COLO668 (cell line): ENCODE results near the gene CYP4A11.
"Not testable (repeated sequence)": the region's sequence is repeated elsewhere in the genome, so short reads cannot be mapped to it uniquely, and the experiment has no call there.

Experiments
- DNase-seq: peaks from one replicate; lab custom pipeline; 2025; ENCODE audit not compliant: unreplicated experiment; lab: John Stamatoyannopoulos, UW

CYP4A11 gene

GRCh38 chr1:46941135-46941694 is at the start of gene CYP4A11:
CYP4A11 (minus strand) TSS chr1:46941476; CDS start chr1:46941433, 43 bp downstream.
- DNase-seq: no peak

- DNase-seq: not testable (repeated sequence)
Observed at GRCh38 chr1:46990541-46990940, 49.3 kb upstream of the CYP4A11 start.

GRCh38 chr1:46983830-46984586 is 42.7 kb upstream of the CYP4A11 start:
- DNase-seq: no peak

DNA sequence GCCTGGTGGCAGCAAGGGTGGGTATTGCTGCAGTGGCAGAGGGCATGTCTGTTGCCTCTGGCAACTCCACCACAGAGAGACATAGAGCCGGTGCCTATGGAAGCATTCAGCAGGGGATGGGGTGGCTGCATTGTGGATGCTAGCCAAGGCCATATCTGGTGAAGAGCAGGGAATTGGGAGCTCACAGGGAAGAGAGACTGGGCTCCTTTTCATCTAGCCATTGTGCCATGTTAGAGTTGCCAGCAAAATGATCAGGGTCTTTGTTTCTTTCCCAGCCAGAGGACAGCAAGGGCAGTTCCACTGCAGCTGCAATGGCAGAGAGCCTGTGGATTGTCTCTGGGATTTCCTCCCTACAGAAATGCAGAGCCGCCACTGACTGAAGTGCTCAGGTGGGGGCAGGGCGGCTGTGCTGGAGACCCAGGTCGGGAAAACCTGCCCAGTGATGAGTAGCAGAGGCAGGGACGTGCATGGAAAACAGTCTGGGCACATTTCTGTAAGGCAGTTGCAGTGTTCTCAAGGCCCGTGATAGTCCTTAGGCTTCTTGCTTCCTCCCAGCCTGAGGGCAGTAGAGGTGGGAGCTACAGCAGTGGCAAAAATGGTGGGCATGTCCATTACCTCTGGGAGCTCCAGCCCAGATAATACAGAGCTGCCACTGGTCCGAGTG is 42.0 kb upstream of the CYP4A11 start:
- no peak for DNase-seq

DNA sequence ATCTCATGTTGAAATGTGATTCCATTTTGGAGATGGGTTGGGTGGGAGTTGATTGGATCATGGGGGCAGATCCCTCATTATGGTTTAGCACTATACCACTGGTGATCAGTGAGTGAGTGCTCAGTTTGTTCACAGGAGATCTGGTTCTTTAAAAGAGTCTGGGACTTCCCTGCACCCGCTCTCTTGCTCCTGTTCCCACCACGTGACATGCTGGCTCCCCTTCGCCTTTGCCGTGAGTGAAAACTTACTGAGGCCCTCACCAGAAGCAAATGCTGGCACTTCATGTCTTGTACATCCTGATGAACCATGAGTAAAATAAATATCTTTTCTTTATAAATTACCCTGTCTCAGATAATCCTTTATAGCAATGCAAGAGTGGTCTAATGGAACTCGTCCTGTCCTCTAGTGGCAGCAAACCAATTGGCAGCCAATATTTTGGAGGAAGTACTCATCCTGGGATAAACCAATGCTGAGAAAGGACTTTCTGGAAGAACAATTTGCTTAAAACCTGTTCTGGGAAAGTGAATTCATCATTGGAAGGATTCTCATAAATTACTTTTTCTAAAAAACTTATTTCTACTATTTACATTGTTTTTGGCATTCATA is 27.8 kb upstream of the CYP4A11 start:
- DNase-seq: no peak

GRCh38 chr1:46962272-46962671 is 21.0 kb upstream of the CYP4A11 start:
- not testable (repeated sequence) for DNase-seq

GRCh38 chr1:46961066-46961758 is 19.9 kb upstream of the CYP4A11 start:
- no peak for DNase-seq

GRCh38 chr1:46960250-46960649 is 19.0 kb upstream of the CYP4A11 start:
- DNase-seq: no peak

DNA sequence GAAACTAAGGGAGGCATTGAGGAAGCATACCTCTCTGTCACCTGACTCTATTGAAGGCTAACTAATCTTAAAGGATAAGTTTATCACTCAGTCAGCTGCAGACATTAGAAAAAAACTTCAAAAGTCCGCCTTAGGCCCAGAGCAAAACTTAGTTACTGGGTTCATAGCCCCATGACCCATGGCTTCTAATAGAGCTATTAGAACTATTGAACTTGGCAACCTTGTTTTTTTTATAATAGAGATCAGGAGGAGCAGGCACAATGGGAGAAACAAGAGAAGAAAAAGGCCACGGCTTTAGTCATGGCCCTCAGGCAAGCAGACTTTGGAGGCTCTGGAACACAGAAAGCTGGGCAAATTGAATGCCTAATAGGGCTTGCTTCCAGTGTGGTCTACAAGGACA is 13.8 kb upstream of the CYP4A11 start:
- DNase-seq: not testable (repeated sequence)

- not testable (repeated sequence) for DNase-seq
Observed at GRCh38 chr1:46953847-46954246, 12.6 kb upstream of the CYP4A11 start.

DNA sequence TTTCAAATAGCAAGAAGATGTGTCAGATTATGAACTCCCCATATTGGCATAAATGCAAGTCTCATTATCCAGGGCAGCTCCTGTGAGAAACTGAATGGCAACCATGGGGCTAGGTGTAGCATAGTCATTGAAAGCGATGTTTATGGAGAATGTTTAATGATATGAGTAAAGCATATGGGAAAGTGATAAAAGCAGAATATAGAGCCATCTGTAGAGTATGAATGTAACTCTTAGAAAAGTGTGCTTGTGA is 8.1 kb upstream of the CYP4A11 start:
- not testable (repeated sequence) for DNase-seq

DNA sequence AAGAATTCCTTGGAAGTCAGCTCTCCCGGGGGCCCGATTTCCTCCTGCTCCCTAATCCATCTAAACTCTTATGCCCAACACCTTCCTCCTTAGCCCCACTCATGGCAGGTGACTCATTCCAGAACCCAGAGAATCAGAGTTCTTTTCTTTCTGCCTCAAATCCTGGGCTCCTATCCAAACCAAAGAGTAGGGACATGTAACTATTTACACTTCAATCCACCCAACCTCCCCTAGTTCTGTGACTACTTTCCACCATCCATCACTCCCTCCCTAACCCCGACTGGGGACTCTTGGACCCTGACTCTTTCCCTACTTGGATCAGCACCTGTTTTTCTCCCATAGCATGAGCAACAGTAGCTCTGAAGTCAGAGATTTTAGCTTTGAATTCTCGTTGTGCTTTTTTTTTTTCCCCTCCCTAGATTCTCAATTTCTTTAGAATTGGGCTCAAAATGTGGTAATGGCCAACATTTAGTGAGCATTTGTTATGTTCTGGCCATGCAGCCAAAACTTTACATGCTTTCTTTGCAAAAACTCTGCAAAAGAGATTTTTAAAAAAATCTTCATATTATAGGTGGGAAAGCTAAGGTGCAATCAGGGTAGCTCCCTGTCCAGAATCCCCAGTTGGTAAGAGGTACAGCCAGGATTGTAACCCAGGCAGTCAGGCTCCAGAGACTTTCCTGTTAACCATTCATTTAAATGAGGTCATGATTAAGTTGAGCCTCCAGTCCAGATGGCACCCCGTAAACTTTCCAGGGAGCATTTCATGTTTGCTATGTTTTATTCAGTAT is 7.5 kb upstream of the CYP4A11 start:
- DNase-seq: no peak

GRCh38 chr1:46947706-46948105 is 6.4 kb upstream of the CYP4A11 start:
- not testable (repeated sequence) for DNase-seq

GRCh38 chr1:46942086-46942485 is 810 bp upstream of the CYP4A11 start:
- DNase-seq: no peak

GRCh38 chr1:46940307-46940706 is 969 bp downstream of the CYP4A11 start:
- DNase-seq: no peak

- DNase-seq: no peak
Observed at GRCh38 chr1:46937270-46937669, 4.0 kb downstream of the CYP4A11 start.

DNA sequence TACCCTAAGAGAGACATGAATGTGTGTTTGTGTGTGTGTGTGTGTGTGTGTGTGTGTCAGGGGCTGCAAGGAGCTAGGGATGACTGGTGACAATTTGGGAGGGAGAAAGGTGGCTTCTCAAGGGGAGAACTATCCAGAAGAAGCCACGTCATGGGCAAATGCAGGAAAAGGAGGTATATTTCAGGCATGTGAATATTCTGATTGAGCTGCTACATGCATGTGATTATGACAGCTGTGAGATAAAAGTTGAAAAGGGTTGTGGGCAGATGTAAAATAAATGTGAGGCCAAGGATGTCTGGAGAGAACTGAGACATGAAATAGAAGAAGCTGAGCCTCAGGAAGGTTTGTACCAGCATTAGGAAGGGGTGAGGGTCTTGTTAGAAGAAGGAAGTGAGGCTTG is 4.5 kb downstream of the CYP4A11 start:
- DNase-seq: no peak

- not testable (repeated sequence) for DNase-seq
Observed at GRCh38 chr1:46934852-46935251, 6.4 kb downstream of the CYP4A11 start.

- DNase-seq: not testable (repeated sequence)
Observed at GRCh38 chr1:46932020-46932419, 9.3 kb downstream of the CYP4A11 start.

- DNase-seq: no peak
Observed at GRCh38 chr1:46931151-46931550, 10.1 kb downstream of the CYP4A11 start.
